Adrenal gland (tissue), 12 donors: Measurements from ENCODE around the gene ZBTB46. TPM values are rescaled to one million over a fixed set of nuclear protein-coding genes. Genes with fewer than 3 reads are reported as not detected.
A peak's percentile ranks its signal among the peaks of the same experiment; 100 is the strongest.

Source experiments
- DNase-seq, 7 donors: peaks; one replicate each; pipeline ENCODE4 v3.0.0-alpha.2; 2019 to 2020
- H3K27ac ChIP-seq, 5 donors: fragments of 200-600 bp; sonication (generic) in 4 of 5; 1 replicate in 3 of 5; 2 replicates in 2 of 5; pipeline versions ENCODE4 v1.5.1 to v1.8.0; 2016 to 2020; ENCODE audit warnings: mild to moderate bottlenecking in 1 of 5
- H3K27me3 ChIP-seq: fragments of 200-600 bp; 2 replicates; pipeline ENCODE4 v1.8.0; 2021
- H3K36me3 ChIP-seq, 2 donors: fragments of 200-600 bp; replicated peaks in 1 of 2; 1 replicate in 1 of 2; 2 replicates in 1 of 2; pipeline versions ENCODE4 v1.5.1 to v1.8.0; 2018 to 2022
- H3K4me1 ChIP-seq, 2 donors: fragments of 200-600 bp; replicated peaks in 1 of 2; 1 replicate in 1 of 2; 2 replicates in 1 of 2; pipeline versions ENCODE4 v1.5.1 to v1.8.0; 2018 to 2021
- H3K4me3 ChIP-seq, 4 donors: fragments of 200-600 bp; sonication (generic) in 3 of 4; one replicate each; pipeline ENCODE4 v1.5.1; 2016 to 2018
- H3K9me3 ChIP-seq, 3 donors: fragments of 200-600 bp; sonication (generic) in 1 of 3; replicated peaks in 1 of 3; 1 replicate in 2 of 3; 2 replicates in 1 of 3; pipeline versions ENCODE4 v1.5.1 to v1.8.0; 2016 to 2021
- CTCF ChIP-seq, 6 experiments: fragments of 450-650 bp in 4 of 6; fragments of 200-600 bp in 2 of 6; sonication (generic) in 1 of 6; IDR thresholded peaks; 1 replicate in 5 of 6; 2 replicates in 1 of 6; pipeline versions ENCODE4 v1.5.1 to v1.8.0; 2016 to 2021; ENCODE audit warnings: antibody characterized with exemption in 6 of 6, mild to moderate bottlenecking in 2 of 6, moderate library complexity in 1 of 6
- POLR2A ChIP-seq, 2 donors: fragments of 450-650 bp; IDR thresholded peaks; one replicate each; pipeline ENCODE4 v1.6.1; 2017; ENCODE audit warnings: antibody characterized with exemption in 2 of 2, mild to moderate bottlenecking in 2 of 2, moderate library complexity in 1 of 2
- WGBS, 4 donors: extraction: QIAGEN DNeasy Blood & Tissue Kit in 2 of 4; methylation state at CpG; one replicate each; pipeline versions ENCODE4 v1.1.5 to v1.1.7; 2013 to 2017; 5-methylcytosine and 5-hydroxymethylcytosine counted together
- intact Hi-C, 2 donors: fragments of 100-400 bp; cut with DNase I; formaldehyde crosslinking; loops; one replicate each; pipeline versions ENCODE4 v1.14.1 to v1.15.0; 2022 to 2023
- polyA plus RNA-seq, 3 donors: library from polyadenylated mRNA; stranded (reverse); fragments of 200-250 nt in 2 of 3; fragments of 350-450 nt in 1 of 3; fragmentation: Illumina TruSeq in 1 of 3; extraction: RNeasy Lipid Tissue Mini Kit (QIAGEN cat#74804) in 1 of 3; gene quantifications; one replicate each; pipeline ENCODE4 v1.2.3, GENCODE V29; 2013 to 2014
- total RNA-seq, 9 donors: library from RNA; depleted of rRNA in 4 of 9; stranded (reverse); fragments of >200 nt in 4 of 9; fragments of 120-200 nt in 1 of 9; fragmentation: NEBNext Ultra II Directional in 1 of 9; extraction: Animal tissue kit (Norgen Biotek cat#: 25700) in 1 of 9; gene quantifications; one replicate each; pipeline versions ENCODE4 v1.1.0 to v1.2.4, GENCODE V29; 2013 to 2023
- donor health status: healthy with polysubstance abuse.
- donor health status: Bipolar disorder and iron deficiency.
- donor health status: DM: yes; HTN: yes; CAD: no.
- donor health status: DM: no; HTN: no; CAD: no.
- donor health status: DM: no; HTN: no; CAD: no.
- donor health status: DM: yes; HTN: yes; CAD: no.

The ZBTB46 gene
- total and polyA plus RNA-seq, 12 donors = 0.77 to 22.4 (median 10.6) TPM

GRCh38 chr20:63829945-63830835, 874 bp downstream of the ZBTB46 start:
- intact Hi-C loops = no loop called here
- H3K27ac ChIP-seq = peak overlapping the region in 4 of 5 donors; percentile 29 to 80 (median 58)
- no peaks in the 10 kb centered on the region for H3K36me3 ChIP-seq
- WGBS, 4 donors = 3 to 9% (median 6%) methylated on average over 15 to 96 of the region's 99 CpGs
- TF ChIP-seq CTCF (IDR thresholded peaks at IDR 0.05) = no peak
- no peak for TF ChIP-seq POLR2A (IDR thresholded peaks at IDR 0.05)
- H3K4me3 ChIP-seq = peak overlapping the region in 3 of 4 donors; percentile 32 to 99 (median 48)
- H3K4me1 ChIP-seq = peaks cover 0 to 21% of the 10 kb centered on the region in 2 donors
- H3K9me3 ChIP-seq = no peaks in the 10 kb centered on the region
- no peak for DNase-seq
- H3K27me3 ChIP-seq = no peaks in the 10 kb centered on the region

GRCh38 chr20:63829603-63829944, 1.5 kb downstream of the ZBTB46 start:
- no peak for DNase-seq
- intact Hi-C loops = no loop called here
- no peaks in the 10 kb centered on the region for H3K9me3 ChIP-seq
- H3K27me3 ChIP-seq = no peaks in the 10 kb centered on the region
- H3K36me3 ChIP-seq = no peaks in the 10 kb centered on the region
- peak overlapping the region in 3 of 5 donors; percentile 29 to 80 (median 64) for H3K27ac ChIP-seq
- peak overlapping the region in 3 of 4 donors; percentile 32 to 99 (median 48) for H3K4me3 ChIP-seq
- WGBS, 4 donors = 25 to 53% (median 36%) methylated on average over 10 of the region's 10 CpGs
- peaks cover 0 to 15% of the 10 kb centered on the region in 2 donors for H3K4me1 ChIP-seq
- no peak for TF ChIP-seq POLR2A (IDR thresholded peaks at IDR 0.05)
- no peak for TF ChIP-seq CTCF (IDR thresholded peaks at IDR 0.05)

GRCh38 chr20:63828951-63829350, 2.1 kb downstream of the ZBTB46 start:
- intact Hi-C loops = no loop called here
- H3K27ac ChIP-seq = peak overlapping the region in 3 of 5 donors; percentile 29 to 80 (median 32)
- no peak for TF ChIP-seq POLR2A (IDR thresholded peaks at IDR 0.05)
- no peak for TF ChIP-seq CTCF (IDR thresholded peaks at IDR 0.05)
- WGBS, 4 donors = 74 to 81% (median 77%) methylated on average over 7 to 10 of the region's 10 CpGs
- H3K4me1 ChIP-seq = peaks cover 0 to 9% of the 10 kb centered on the region in 2 donors
- DNase-seq = no peak
- no peaks in the 10 kb centered on the region for H3K27me3 ChIP-seq
- no peaks in the 10 kb centered on the region for H3K36me3 ChIP-seq
- H3K9me3 ChIP-seq = no peaks in the 10 kb centered on the region
- peak overlapping the region in 1 of 4 donors; percentile 99 for H3K4me3 ChIP-seq

DNA sequence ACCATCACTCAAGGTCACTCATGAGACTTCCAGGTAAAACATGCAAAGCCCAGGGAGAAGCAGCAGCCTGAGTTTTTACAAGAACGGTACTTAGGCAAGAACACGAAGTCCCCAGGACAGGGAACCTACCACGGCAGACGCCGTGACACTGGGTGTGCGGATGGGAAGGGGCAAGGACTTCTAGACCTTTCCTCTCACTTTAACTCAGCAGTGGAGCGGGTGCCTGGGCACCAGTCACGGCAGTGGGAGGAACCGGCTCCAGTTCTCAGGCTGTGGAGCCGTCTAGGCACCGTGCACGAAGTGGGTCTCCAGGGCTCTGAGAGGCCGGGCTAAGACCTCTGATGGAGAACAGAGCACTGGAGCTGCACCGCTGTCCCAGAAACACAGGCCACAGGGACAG, 2.5 kb downstream of the ZBTB46 start:
- DNase-seq = no peak
- Histone ChIP-seq H3K4me1 (peaks cover 0 to 7% of the 10 kb centered on the region in 2 donors), H3K27me3 (no peaks in the 10 kb centered on the region), H3K9me3 (no peaks in the 10 kb centered on the region), H3K36me3 (no peaks in the 10 kb centered on the region), H3K27ac (peak overlapping the region in 2 of 5 donors; percentile 32 to 80), H3K4me3 (peak overlapping the region in 1 of 4 donors; percentile 99)
- WGBS, 4 donors = 64 to 85% (median 80%) methylated on average over 9 to 14 of the region's 14 CpGs
- intact Hi-C loops = no loop called here
- TF ChIP-seq CTCF (IDR thresholded peaks at IDR 0.05) = no peak
- TF ChIP-seq POLR2A (IDR thresholded peaks at IDR 0.05) = no peak
